Prostate gland (tissue), 2 donors: ENCODE results near the gene PCID2. TPM values are rescaled to one million over a fixed set of nuclear protein-coding genes. Genes with fewer than 3 reads are reported as not detected.

Experiments used
- DNase-seq: peaks from one replicate; pipeline ENCODE4 v3.0.0-alpha.2; 2019; ENCODE audit warnings: low spot score
- H3K27ac ChIP-seq, 2 donors: fragments of 200-600 bp; sonication (generic); 2 replicates each; pipeline ENCODE4 v1.5.1; 2017 to 2019
- H3K27me3 ChIP-seq: fragments of 200-600 bp; sonication (generic); replicated peaks from 2 replicates; pipeline ENCODE4 v1.5.1; 2019; ENCODE audit not compliant: insufficient read depth
- H3K36me3 ChIP-seq, 2 donors: fragments of 200-600 bp; sonication (generic); 1 replicate in 1 of 2; 2 replicates in 1 of 2; pipeline versions ENCODE4 v1.5.1 to v1.8.1; 2017 to 2019
- H3K4me1 ChIP-seq: fragments of 200-600 bp; sonication (generic); replicated peaks from 2 replicates; pipeline ENCODE4 v1.5.1; 2019
- H3K4me3 ChIP-seq, 2 donors: fragments of 200-600 bp; sonication (generic); 2 replicates each; pipeline ENCODE4 v1.5.1; 2017 to 2019
- H3K9me3 ChIP-seq: fragments of 200-600 bp; sonication (generic); 2 replicates; pipeline ENCODE4 v1.5.1; 2017
- CTCF ChIP-seq, 4 experiments: fragments of 200-600 bp in 2 of 4; fragments of 450-650 bp in 2 of 4; sonication (generic) in 2 of 4; IDR thresholded peaks; 1 replicate in 3 of 4; 2 replicates in 1 of 4; pipeline ENCODE4 v1.5.1; 2016 to 2019; ENCODE audit warnings: antibody characterized with exemption in 4 of 4, mild to moderate bottlenecking in 2 of 4, moderate library complexity in 2 of 4
- POLR2A ChIP-seq: fragments of 450-650 bp; IDR thresholded peaks from one replicate; pipeline ENCODE4 v1.6.1; 2016; ENCODE audit warnings: antibody characterized with exemption, mild to moderate bottlenecking
- POLR2AphosphoS5 ChIP-seq: sonication (generic); formaldehyde crosslinking; IDR thresholded peaks from one replicate; pipeline ENCODE4 v1.6.1; 2017; ENCODE audit warnings: antibody characterized with exemption
- WGBS: methylation state at CpG from one replicate; pipeline ENCODE4 v1.1.5; 2018; 5-methylcytosine and 5-hydroxymethylcytosine counted together
- intact Hi-C: fragments of 100-400 bp; cut with DNase I; formaldehyde crosslinking; loops from one replicate; pipeline ENCODE4 v1.14.2; 2022
- small RNA-seq, 2 donors: library from RNA; depleted of rRNA; stranded (forward); fragments of <200 nt; gene quantifications; one replicate each; pipeline ENCODE3, GENCODE V24; 2016
- total RNA-seq, 2 donors: library from RNA; depleted of rRNA; stranded (reverse); fragments of >200 nt; gene quantifications; one replicate each; pipeline ENCODE4 v1.1.0, GENCODE V29; 2016

The PCID2 gene
- total RNA-seq, 2 donors from 2014 or later = 47.7 to 48.6 TPM

- no peak overlapping the region for H3K4me3 ChIP-seq
- no peaks in the 10 kb centered on the region for H3K36me3 ChIP-seq
- WGBS = 65% methylated on average over 2 of the region's 2 CpGs
- TF ChIP-seq POLR2AphosphoS5 = no peak
- no peak for TF ChIP-seq POLR2A
- TF ChIP-seq CTCF (IDR thresholded peaks at IDR 0.05) = no peak
- no peaks in the 10 kb centered on the region for H3K27me3 ChIP-seq
- H3K4me1 ChIP-seq = no peaks in the 10 kb centered on the region
- intact Hi-C loops = no loop called here
- H3K9me3 ChIP-seq = no peaks in the 10 kb centered on the region
- DNase-seq = no peak
- no peak overlapping the region for H3K27ac ChIP-seq
These were observed 73.1 kb downstream of the PCID2 start for GRCh38 chr13:113135281-113135760.

GRCh38 chr13:113129921-113130750, 78.3 kb downstream of the PCID2 start:
- Histone ChIP-seq H3K36me3 (no peaks in the 10 kb centered on the region), H3K27me3 (no peaks in the 10 kb centered on the region), H3K4me1 (no peaks in the 10 kb centered on the region), H3K27ac (no peak overlapping the region), H3K9me3 (no peaks in the 10 kb centered on the region), H3K4me3 (no peak overlapping the region)
- TF ChIP-seq POLR2AphosphoS5 = no peak
- TF ChIP-seq CTCF (IDR thresholded peaks at IDR 0.05) = no peak
- no peak for TF ChIP-seq POLR2A
- intact Hi-C loops = no loop called here
- 55% methylated on average over 57 of the region's 60 CpGs for WGBS
- DNase-seq = no peak

- no peak overlapping the region for H3K4me3 ChIP-seq
These were observed 79.0 kb downstream of the PCID2 start for GRCh38 chr13:113129480-113129879.

More at GRCh38 chr13:113129480-113129879, 79.0 kb downstream of the PCID2 start:
- DNase-seq = no peak
- Histone ChIP-seq H3K36me3 (no peaks in the 10 kb centered on the region), H3K27me3 (no peaks in the 10 kb centered on the region), H3K9me3 (no peaks in the 10 kb centered on the region), H3K4me1 (no peaks in the 10 kb centered on the region), H3K27ac (no peak overlapping the region)
- TF ChIP-seq POLR2AphosphoS5 = no peak
- no peak for TF ChIP-seq CTCF (IDR thresholded peaks at IDR 0.05)
- no peak for TF ChIP-seq POLR2A
- intact Hi-C loops = no loop called here
- WGBS = 79% methylated on average over 27 of the region's 27 CpGs

Small RNAs within 50 kb of the gene (small RNA-seq; reads per million reads assigned to genes)
- gene AL137002.1 = 0 reads per million in 2 donors

Other genes with a start within 250 kb of the PCID2 start
- gene MCF2L, start 239.5 kb downstream of the PCID2 start, total RNA-seq = 10 to 100 TPM; 47.6 to 64.7 TPM
- 1 to 10 TPM in 1 of 2 donors, not detected in 1; 2.7 TPM for gene F7, start 102.9 kb downstream of the PCID2 start, total RNA-seq
- gene F10, start 85.9 kb downstream of the PCID2 start, total RNA-seq = 10 to 100 TPM; 10.2 to 48.0 TPM
- gene PROZ, start 50.0 kb downstream of the PCID2 start, total RNA-seq = not detected
- gene CUL4A, start 944 bp upstream of the PCID2 start, total RNA-seq = 100 to 1,000 TPM; 103 to 185 TPM
- gene LAMP1, start 88.6 kb upstream of the PCID2 start, total RNA-seq = 100 to 1,000 TPM; 214 to 246 TPM
- gene GRTP1, start 155.5 kb upstream of the PCID2 start, total RNA-seq = 10 to 100 TPM; 23.5 to 43.1 TPM
- 1 to 10 TPM; 3.7 to 3.9 TPM for gene ADPRHL1, start 244.8 kb upstream of the PCID2 start, total RNA-seq